Measurements from ENCODE around the gene ZFP62.

Gene ZFP62

GRCh38 chr5:180823940-180824629 is 37.0 kb downstream of the ZFP62 start:
- H3K27ac ChIP-seq (ENCODE audit: low read depth, low read length) = no peak overlapping the region
- H3K27me3 ChIP-seq (ENCODE audit: control insufficient read depth, insufficient read depth, low read length) = no peaks in the 10 kb centered on the region
- H3K9ac ChIP-seq (ENCODE audit: low read length) = no peak overlapping the region
- H3K4me3 ChIP-seq (ENCODE audit: low read length) = no peak overlapping the region
- peaks cover 4% of the 10 kb centered on the region for H3K4me1 ChIP-seq (ENCODE audit: control insufficient read depth, insufficient read depth, low read length)
- no peaks in the 10 kb centered on the region for H3K36me3 ChIP-seq (ENCODE audit: control insufficient read depth, insufficient read depth, low read length)

DNA sequence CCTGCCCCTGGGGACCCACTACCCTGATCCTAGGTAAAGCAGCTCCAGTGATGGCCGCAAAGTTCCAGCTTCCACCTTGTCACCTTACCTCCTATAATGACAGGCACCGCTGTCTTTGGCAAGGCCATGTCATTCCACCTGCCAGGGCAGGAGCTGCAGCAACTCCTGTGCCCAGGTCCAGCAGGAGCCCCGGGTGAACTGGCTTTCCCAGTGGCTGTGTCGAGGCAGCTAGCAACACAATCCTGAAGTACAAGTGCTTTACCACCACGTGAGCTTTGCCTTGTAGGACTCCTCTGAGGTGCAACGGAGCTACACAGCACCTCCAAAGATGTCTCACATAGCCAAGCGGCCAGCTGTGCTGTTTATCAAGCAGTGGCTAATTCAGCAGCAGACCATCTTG is 37.7 kb downstream of the ZFP62 start:
- peaks cover 4% of the 10 kb centered on the region for H3K4me1 ChIP-seq (ENCODE audit: control insufficient read depth, insufficient read depth, low read length)
- no peak overlapping the region for H3K4me3 ChIP-seq (ENCODE audit: low read length)
- H3K9ac ChIP-seq (ENCODE audit: low read length) = no peak overlapping the region
- H3K36me3 ChIP-seq (ENCODE audit: control insufficient read depth, insufficient read depth, low read length) = no peaks in the 10 kb centered on the region
- no peak overlapping the region for H3K27ac ChIP-seq (ENCODE audit: low read depth, low read length)
- H3K27me3 ChIP-seq (ENCODE audit: control insufficient read depth, insufficient read depth, low read length) = no peaks in the 10 kb centered on the region

DNA sequence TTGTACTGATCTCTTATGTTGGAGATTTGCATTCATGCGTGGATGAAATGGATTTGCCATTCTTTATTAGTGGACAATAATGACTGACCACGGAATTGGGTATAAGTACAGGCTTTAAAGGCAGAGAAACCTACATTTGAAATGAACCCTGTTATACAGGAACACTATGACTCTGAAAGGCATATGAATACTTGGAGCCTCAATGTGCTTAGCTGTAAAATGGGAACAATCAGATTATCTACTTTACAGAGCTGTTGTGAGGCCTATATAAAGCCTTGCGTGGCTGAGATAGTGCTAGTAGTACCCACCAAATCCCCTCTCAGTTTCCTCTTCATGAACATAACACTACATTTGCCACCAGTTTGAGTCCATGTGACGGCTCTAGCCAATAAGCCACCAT is 39.5 kb downstream of the ZFP62 start:
- Histone ChIP-seq H3K9ac (ENCODE audit: low read length) (no peak overlapping the region), H3K27ac (ENCODE audit: low read depth, low read length) (peak overlapping the region; percentile 33), H3K27me3 (ENCODE audit: control insufficient read depth, insufficient read depth, low read length) (no peaks in the 10 kb centered on the region), H3K4me1 (ENCODE audit: control insufficient read depth, insufficient read depth, low read length) (peaks cover 6% of the 10 kb centered on the region), H3K4me3 (ENCODE audit: low read length) (no peak overlapping the region), H3K36me3 (ENCODE audit: control insufficient read depth, insufficient read depth, low read length) (no peaks in the 10 kb centered on the region)

- peaks cover 6% of the 10 kb centered on the region for H3K4me1 ChIP-seq (ENCODE audit: control insufficient read depth, insufficient read depth, low read length)
- H3K4me3 ChIP-seq (ENCODE audit: low read length) = no peak overlapping the region
- peak overlapping the region; percentile 41 for H3K27ac ChIP-seq (ENCODE audit: low read depth, low read length)
- no peak overlapping the region for H3K9ac ChIP-seq (ENCODE audit: low read length)
- no peaks in the 10 kb centered on the region for H3K36me3 ChIP-seq (ENCODE audit: control insufficient read depth, insufficient read depth, low read length)
- H3K27me3 ChIP-seq (ENCODE audit: control insufficient read depth, insufficient read depth, low read length) = no peaks in the 10 kb centered on the region
Measured at GRCh38 chr5:180820788-180821321, 40.2 kb downstream of the ZFP62 start.

GRCh38 chr5:180818677-180819341 is 42.3 kb downstream of the ZFP62 start:
- no peak overlapping the region for H3K9ac ChIP-seq (ENCODE audit: low read length)
- peaks cover 6% of the 10 kb centered on the region for H3K4me1 ChIP-seq (ENCODE audit: control insufficient read depth, insufficient read depth, low read length)
- H3K36me3 ChIP-seq (ENCODE audit: control insufficient read depth, insufficient read depth, low read length) = no peaks in the 10 kb centered on the region
- H3K27me3 ChIP-seq (ENCODE audit: control insufficient read depth, insufficient read depth, low read length) = no peaks in the 10 kb centered on the region
- no peak overlapping the region for H3K27ac ChIP-seq (ENCODE audit: low read depth, low read length)
- H3K4me3 ChIP-seq (ENCODE audit: low read length) = no peak overlapping the region

- peaks cover 6% of the 10 kb centered on the region for H3K4me1 ChIP-seq (ENCODE audit: control insufficient read depth, insufficient read depth, low read length)
- no peak overlapping the region for H3K9ac ChIP-seq (ENCODE audit: low read length)
- no peaks in the 10 kb centered on the region for H3K36me3 ChIP-seq (ENCODE audit: control insufficient read depth, insufficient read depth, low read length)
- peak overlapping the region; percentile 53 for H3K27ac ChIP-seq (ENCODE audit: low read depth, low read length)
- H3K4me3 ChIP-seq (ENCODE audit: low read length) = no peak overlapping the region
- no peaks in the 10 kb centered on the region for H3K27me3 ChIP-seq (ENCODE audit: control insufficient read depth, insufficient read depth, low read length)
Measured at GRCh38 chr5:180817893-180818674, 43.0 kb downstream of the ZFP62 start.

DNA sequence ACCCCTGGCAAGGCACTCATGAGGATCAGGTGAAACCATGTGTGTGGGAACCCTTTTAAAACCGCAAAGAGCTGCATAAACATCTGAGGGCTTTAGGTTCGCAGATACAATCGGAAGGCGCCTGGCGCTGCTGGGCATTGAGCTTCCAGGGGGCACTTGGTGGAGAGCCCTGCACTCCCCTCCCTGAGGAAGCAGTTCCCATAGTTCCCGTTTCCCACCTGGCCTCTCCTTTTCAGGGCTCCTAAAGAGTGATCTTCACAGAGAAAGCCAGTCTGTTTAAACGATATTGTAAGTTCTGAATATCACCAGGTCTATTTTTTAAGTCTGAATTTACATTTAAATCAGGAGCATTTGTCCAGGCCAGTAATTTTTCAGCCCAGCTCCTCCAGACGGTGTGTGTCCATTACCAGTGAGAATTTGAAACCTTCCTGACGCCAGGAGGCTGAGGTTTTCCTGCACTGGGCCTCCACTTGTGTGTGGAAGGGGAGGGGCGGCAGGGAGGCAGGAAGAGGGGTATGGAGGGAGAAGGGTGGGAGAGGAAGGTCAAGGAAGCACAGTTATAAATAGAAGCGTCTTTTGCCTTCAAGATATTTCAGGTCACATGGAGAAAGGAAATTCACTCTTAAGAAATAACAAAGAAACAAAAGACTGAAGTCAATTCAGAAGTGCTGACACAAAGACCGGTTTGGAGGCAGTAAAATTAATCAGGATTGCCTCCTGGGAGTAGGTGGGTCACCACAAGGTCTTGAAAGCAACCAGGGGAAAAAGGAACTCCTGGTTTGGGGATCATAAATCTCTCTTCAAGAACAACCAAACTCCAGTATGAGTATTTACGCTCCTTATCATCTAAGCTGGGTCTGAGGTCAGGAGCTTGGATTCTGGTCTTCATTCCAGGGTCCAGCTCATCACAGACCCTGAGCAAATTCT is 44.2 kb downstream of the ZFP62 start:
- Histone ChIP-seq H3K27ac (ENCODE audit: low read depth, low read length) (peak overlapping the region; percentile 32), H3K9ac (ENCODE audit: low read length) (no peak overlapping the region), H3K27me3 (ENCODE audit: control insufficient read depth, insufficient read depth, low read length) (no peaks in the 10 kb centered on the region), H3K36me3 (ENCODE audit: control insufficient read depth, insufficient read depth, low read length) (no peaks in the 10 kb centered on the region), H3K4me1 (ENCODE audit: control insufficient read depth, insufficient read depth, low read length) (peaks cover 6% of the 10 kb centered on the region), H3K4me3 (ENCODE audit: low read length) (peak overlapping the region; percentile 22)

- H3K9ac ChIP-seq (ENCODE audit: low read length) = no peak overlapping the region
- no peaks in the 10 kb centered on the region for H3K36me3 ChIP-seq (ENCODE audit: control insufficient read depth, insufficient read depth, low read length)
- peaks cover 2% of the 10 kb centered on the region for H3K4me1 ChIP-seq (ENCODE audit: control insufficient read depth, insufficient read depth, low read length)
- peak overlapping the region; percentile 46 for H3K27ac ChIP-seq (ENCODE audit: low read depth, low read length)
- no peaks in the 10 kb centered on the region for H3K27me3 ChIP-seq (ENCODE audit: control insufficient read depth, insufficient read depth, low read length)
- peak overlapping the region; percentile 47 for H3K4me3 ChIP-seq (ENCODE audit: low read length)
Measured at GRCh38 chr5:180815293-180815917, 45.7 kb downstream of the ZFP62 start.

- H3K4me1 ChIP-seq (ENCODE audit: control insufficient read depth, insufficient read depth, low read length) = peaks cover 9% of the 10 kb centered on the region
- no peaks in the 10 kb centered on the region for H3K27me3 ChIP-seq (ENCODE audit: control insufficient read depth, insufficient read depth, low read length)
- no peak overlapping the region for H3K27ac ChIP-seq (ENCODE audit: low read depth, low read length)
- H3K9ac ChIP-seq (ENCODE audit: low read length) = no peak overlapping the region
- H3K4me3 ChIP-seq (ENCODE audit: low read length) = no peak overlapping the region
- no peaks in the 10 kb centered on the region for H3K36me3 ChIP-seq (ENCODE audit: control insufficient read depth, insufficient read depth, low read length)
Measured at GRCh38 chr5:180813420-180813819, 47.7 kb downstream of the ZFP62 start.

DNA sequence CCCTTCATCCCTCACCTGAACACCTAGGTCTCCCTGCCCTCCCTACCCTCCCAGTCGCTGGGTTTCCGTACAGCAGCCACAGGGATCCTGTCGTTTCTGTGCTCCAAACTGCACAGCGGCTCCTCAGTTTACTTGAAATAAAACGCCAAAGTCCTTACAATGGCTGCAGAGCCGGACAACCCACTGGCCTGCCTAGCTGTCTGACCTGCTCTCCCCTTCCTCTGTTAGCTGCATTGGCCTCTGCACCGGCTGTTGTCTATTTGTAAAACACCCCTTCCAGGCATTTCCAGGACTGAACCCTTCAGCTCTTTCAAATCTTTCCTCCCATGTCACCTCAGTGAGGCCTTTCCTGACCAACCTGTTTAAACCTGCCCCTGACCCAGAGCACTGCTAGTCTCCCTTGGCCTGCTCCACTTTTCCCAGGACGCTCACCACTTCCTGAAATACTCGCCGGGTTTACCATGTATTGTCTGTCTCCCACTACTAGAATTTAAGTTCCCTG is 49.4 kb downstream of the ZFP62 start:
- Histone ChIP-seq H3K27ac (ENCODE audit: low read depth, low read length) (peak overlapping the region; percentile 98), H3K36me3 (ENCODE audit: control insufficient read depth, insufficient read depth, low read length) (peaks cover under 1% of the 10 kb centered on the region), H3K9ac (ENCODE audit: low read length) (no peak overlapping the region), H3K27me3 (ENCODE audit: control insufficient read depth, insufficient read depth, low read length) (no peaks in the 10 kb centered on the region), H3K4me3 (ENCODE audit: low read length) (peak overlapping the region; percentile 94), H3K4me1 (ENCODE audit: control insufficient read depth, insufficient read depth, low read length) (peaks cover 20% of the 10 kb centered on the region)

DNA sequence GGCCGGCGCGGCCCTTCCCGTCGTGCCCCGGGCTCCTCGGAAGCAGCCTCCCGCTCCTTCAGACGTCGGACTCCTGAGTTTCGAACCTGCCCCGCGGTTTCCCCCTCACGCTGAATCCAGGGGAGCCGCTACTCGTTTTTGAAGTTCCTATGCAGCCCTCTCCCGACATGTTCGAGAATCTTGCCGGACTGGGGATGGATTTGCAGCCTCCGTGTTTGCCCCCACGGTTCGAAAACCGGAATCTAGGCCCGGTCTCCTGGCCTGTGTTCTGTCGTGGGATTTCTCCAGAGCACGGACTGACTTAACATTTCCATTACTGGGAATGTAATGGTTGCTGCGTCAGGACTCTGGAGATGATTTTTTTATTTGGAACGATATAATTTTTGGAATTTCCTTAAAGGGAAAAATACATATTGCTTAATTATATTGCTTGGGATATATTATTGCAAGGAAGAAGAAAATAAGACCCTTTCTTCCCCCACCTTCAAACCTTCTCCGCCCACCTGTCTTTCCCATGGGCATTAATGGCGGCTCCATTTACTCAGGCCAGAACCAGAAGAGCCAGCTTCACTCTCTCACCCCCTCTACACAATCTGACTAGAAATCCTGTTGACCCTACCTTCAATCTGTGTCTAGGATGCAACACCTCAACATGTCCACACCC is 50.0 kb downstream of the ZFP62 start:
- peaks cover 5% of the 10 kb centered on the region for H3K36me3 ChIP-seq (ENCODE audit: control insufficient read depth, insufficient read depth, low read length)
- peak overlapping the region; percentile 98 for H3K27ac ChIP-seq (ENCODE audit: low read depth, low read length)
- H3K4me1 ChIP-seq (ENCODE audit: control insufficient read depth, insufficient read depth, low read length) = peaks cover 24% of the 10 kb centered on the region

More for the DNA sequence above, 50.0 kb downstream of the ZFP62 start:
- H3K9ac ChIP-seq (ENCODE audit: low read length) = peak overlapping the region; percentile 93
- peak overlapping the region; percentile 94 for H3K4me3 ChIP-seq (ENCODE audit: low read length)
- H3K27me3 ChIP-seq (ENCODE audit: control insufficient read depth, insufficient read depth, low read length) = no peaks in the 10 kb centered on the region

All from rectal smooth muscle tissue (tissue), 1 donor.